ENCODE results near the gene LPA. TPM values are rescaled to one million over a fixed set of nuclear protein-coding genes. Genes with fewer than 3 reads are reported as not detected.

The LPA gene
- total RNA-seq, 1 experiment from 2014 or later = 0.13 TPM

DNA sequence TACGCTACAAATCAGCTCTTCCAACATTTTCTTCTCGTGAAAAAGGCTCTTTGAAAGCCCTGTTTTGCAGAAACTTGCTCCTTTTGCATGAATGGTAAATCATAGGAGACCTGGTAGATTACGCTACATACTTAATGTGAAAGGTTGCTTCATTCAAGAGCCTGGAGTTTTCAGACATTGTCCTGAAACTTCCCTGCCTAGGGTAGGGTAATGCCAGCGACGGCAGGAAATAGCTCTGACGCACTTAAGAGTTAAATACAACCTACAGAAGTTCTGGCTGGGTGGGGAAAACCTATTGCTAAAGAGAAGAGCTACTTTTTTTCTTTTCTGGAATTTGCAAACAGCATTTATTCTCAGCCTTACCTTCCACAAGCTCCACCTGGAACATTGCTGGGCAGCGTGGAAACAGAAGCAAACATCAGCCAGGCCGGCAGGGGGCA lies 144.5 kb downstream of the LPA start:
- no peaks in the 10 kb centered on the region for H3K79me1 ChIP-seq (ENCODE audit: insufficient read depth, low read depth, low read length, poor library complexity, severe bottlenecking)
- no peaks in the 10 kb centered on the region for H3K4me1 ChIP-seq (ENCODE audit: insufficient read depth, low read length)
- Mint-ChIP-seq H3K4me1 (peaks cover 21 to 24% of the 10 kb centered on the region in 2 experiments), H3K9me3 (peaks cover 5 to 9% of the 10 kb centered on the region in 2 experiments), H3K27me3 (ENCODE audit: low read depth) (peaks cover 2% of the 10 kb centered on the region), H3K4me3 (peak overlapping the region; percentile 87 to 90), H3K27ac (peak overlapping the region in 2 of 3 experiments; percentile 87 to 93; a peak in 3 of 7 replicates), H3K36me3 (ENCODE audit: insufficient read depth in 1 of 3, low read depth in 3 of 3) (peaks cover 0 to 6% (median 5%) of the 10 kb centered on the region in 3 experiments; a peak in 1 of 7 replicates)
- H2BK12ac ChIP-seq (ENCODE audit: insufficient read length, low read depth, low read length) = no peak overlapping the region
- no peaks in the 10 kb centered on the region for H3K27me3 ChIP-seq (ENCODE audit: insufficient read depth, low read length)
- no peak overlapping the region for H4K5ac ChIP-seq (ENCODE audit: insufficient read length, low read depth, low read length)
- H2BK15ac ChIP-seq (ENCODE audit: low read depth, low read length) = no peak overlapping the region
- H3K18ac ChIP-seq (ENCODE audit: insufficient read length, low read depth, low read length) = no peak overlapping the region
- no peak overlapping the region for H3T11ph ChIP-seq (ENCODE audit: low read length)
- no CpG with 5 or more reads among the region's 8 CpGs for WGBS (ENCODE audit: extremely low coverage, insufficient read length, low lambda C conversion rate)
- H3K56ac ChIP-seq (ENCODE audit: insufficient read length, low read depth, low read length) = no peak overlapping the region
- no peak overlapping the region for H3K14ac ChIP-seq (ENCODE audit: insufficient read depth, low read length)
- TF ChIP-seq, protein P1, sequence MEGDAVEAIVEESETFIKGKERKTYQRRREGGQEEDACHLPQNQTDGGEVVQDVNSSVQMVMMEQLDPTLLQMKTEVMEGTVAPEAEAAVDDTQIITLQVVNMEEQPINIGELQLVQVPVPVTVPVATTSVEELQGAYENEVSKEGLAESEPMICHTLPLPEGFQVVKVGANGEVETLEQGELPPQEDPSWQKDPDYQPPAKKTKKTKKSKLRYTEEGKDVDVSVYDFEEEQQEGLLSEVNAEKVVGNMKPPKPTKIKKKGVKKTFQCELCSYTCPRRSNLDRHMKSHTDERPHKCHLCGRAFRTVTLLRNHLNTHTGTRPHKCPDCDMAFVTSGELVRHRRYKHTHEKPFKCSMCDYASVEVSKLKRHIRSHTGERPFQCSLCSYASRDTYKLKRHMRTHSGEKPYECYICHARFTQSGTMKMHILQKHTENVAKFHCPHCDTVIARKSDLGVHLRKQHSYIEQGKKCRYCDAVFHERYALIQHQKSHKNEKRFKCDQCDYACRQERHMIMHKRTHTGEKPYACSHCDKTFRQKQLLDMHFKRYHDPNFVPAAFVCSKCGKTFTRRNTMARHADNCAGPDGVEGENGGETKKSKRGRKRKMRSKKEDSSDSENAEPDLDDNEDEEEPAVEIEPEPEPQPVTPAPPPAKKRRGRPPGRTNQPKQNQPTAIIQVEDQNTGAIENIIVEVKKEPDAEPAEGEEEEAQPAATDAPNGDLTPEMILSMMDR (conservative IDR thresholded peaks at IDR 0.05) = peak; percentile 95; the same call in 2 of the 3 replicates
- no peak overlapping the region for H4K91ac ChIP-seq (ENCODE audit: insufficient read length, low read depth, low read length)
- no peak overlapping the region for H3K27ac ChIP-seq (ENCODE audit: insufficient read length, low read depth, low read length)
- no peak overlapping the region for H2BK20ac ChIP-seq (ENCODE audit: low read depth, low read length, poor library complexity, severe bottlenecking)
- no peak overlapping the region for H2BK120ac ChIP-seq (ENCODE audit: low read depth, low read length, poor library complexity, severe bottlenecking)
- no peaks in the 10 kb centered on the region for H3K79me2 ChIP-seq (ENCODE audit: insufficient read depth, low read length)
- no peak overlapping the region for H2AFZ ChIP-seq (ENCODE audit: low read length)
- peaks cover 5% of the 10 kb centered on the region for H3K23me2 ChIP-seq (ENCODE audit: insufficient read length, low read depth, low read length, poor library complexity, severe bottlenecking)
- no peak overlapping the region for H2AK5ac ChIP-seq (ENCODE audit: insufficient read length, low read length)
- H3K4me2 ChIP-seq (ENCODE audit: insufficient read depth, insufficient read length, low read length) = peak overlapping the region; percentile 65
- no peak overlapping the region for H3K9ac ChIP-seq (ENCODE audit: extremely low read depth, insufficient read length, low read length)
- peaks cover 2% of the 10 kb centered on the region for H4K20me1 ChIP-seq (ENCODE audit: control insufficient read depth, insufficient read depth, insufficient read length)
- H3K9me3 ChIP-seq (ENCODE audit: control insufficient read depth, low read depth, low read length) = no peaks in the 10 kb centered on the region
- no peak overlapping the region for H3K4ac ChIP-seq (ENCODE audit: low read depth, low read length)
- H4K8ac ChIP-seq (replicated peaks; ENCODE audit: insufficient read length, low read depth, low read length) = no peak overlapping the region
- no peak overlapping the region for H2BK5ac ChIP-seq (ENCODE audit: insufficient read length, low read length)
- no peak overlapping the region for H3K23ac ChIP-seq (ENCODE audit: insufficient read length, low read depth, low read length)
- no peak for DNase-seq

Data from H9 (cell line).